Stimulated activated CD4-positive, alpha-beta T cell treated with anti-CD3 and anti-CD28 coated beads, TNF-alpha, amount 100 ng/mL, for 24 hours (primary cell): Measurements from ENCODE around the gene TAF3.
"Not testable (repeated sequence)": the region's sequence is repeated elsewhere in the genome, so short reads cannot be mapped to it uniquely, and the experiment has no call there.

ENCODE experiments used
- DNase-seq, 3 experiments: peaks; one replicate each; pipeline ENCODE4 v3.0.0-alpha.2; 2020; ENCODE audit warnings: low read depth in 3 of 3

The TAF3 gene

DNA sequence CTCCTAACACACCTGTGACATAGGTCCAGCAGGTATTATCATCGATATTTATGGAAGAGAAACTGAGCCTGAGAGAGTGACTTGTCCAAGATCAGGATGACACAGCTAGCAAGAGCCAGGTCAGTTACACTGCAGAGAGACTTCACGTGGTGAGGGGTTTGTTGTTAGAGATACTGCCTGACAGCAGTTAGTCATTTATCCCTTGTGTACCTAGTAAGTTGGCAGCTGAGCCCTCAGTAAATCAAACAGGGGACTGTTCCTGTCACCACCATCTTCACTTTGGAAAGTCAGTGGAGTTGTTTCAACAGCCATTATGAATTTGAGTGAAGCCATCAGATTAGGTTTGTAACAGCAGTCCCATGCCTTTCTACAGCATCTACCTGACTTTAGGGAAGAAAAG, 148.7 kb downstream of the TAF3 start:
- DNase-seq = no peak

DNA sequence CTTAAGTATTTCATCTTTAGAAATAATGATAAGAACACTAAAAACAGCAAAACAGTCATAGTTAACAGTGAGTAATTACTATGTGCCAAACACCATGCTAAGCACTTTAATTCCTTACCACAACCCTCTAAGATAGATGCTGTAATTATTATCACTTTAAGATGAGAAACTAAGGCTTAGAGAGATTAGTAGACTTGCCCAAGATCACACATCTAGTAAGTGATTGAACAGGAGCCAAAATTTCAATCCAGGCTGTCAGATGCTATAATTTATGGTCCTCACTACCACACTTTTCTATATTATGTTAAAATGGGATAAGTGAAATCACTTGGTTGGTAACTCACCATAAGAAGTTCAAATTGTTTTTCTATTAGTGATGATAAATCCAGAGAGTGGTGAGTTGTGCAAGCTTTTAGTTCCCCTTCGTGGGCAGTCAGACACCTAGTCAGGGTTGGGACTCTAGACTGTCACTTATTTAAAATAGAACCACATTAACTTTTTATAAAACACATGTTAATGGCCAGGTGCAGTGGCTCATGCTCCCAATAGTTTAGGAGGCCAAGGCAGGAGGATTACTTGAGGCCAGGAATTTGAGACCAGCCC, 150.3 kb downstream of the TAF3 start:
- DNase-seq = no peak

DNA sequence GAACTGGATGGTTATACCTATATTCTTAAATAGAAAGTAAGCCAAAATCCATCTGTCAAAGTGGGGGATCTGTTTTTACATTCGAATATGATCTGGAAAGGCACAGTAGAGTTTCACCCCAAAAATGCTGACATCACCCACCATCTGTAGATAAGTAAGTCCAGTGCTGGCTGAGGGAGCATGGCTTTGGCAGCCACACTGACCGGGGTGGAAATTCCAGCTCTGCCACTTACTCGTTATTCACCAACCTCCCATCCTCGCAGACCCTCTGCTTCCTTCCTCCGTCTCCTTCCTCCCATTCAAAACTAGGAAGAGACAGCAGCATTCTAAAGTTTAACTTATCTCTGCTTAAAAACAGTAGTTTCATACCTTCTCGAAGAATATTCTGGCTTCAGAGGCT, 151.3 kb downstream of the TAF3 start:
- no peak for DNase-seq

DNA sequence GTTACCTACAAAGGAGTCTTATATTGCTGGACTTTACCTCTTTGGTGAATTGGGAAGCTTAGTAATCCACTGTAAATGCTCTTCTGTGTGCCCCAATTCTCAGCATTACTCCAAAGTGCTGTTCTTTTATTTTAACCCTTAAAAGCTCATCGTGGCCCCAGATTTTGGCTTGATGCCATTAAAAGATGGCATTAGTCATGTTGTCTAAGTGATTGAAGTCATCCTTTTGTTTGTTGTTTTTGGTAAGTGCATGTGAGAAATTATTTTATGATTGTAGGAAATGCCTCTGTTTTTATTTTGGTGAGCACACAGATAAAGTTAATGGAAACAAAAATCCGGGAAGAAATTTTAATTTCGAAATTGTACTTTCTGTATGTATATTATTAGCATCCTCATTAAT, 153.6 kb downstream of the TAF3 start:
- DNase-seq = no peak

DNA sequence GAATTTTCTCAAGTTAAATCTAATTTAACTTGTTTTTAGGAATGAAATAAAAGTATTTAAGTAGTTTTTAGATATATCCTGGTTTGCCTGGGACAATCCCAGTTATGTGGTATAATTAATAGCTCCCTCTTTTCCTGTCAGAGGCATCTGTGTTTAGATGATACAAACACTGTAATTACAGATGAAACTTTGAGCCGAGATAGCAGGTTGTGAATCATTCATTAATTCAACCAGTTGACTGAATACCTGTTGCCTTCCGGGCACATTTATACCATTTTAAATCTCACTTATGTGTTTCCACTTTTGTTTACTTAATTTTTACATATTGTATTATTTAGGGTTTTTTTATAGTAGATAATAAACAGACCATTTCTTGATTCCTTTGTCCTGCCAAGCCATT, 154.1 kb downstream of the TAF3 start:
- DNase-seq = no peak

DNA sequence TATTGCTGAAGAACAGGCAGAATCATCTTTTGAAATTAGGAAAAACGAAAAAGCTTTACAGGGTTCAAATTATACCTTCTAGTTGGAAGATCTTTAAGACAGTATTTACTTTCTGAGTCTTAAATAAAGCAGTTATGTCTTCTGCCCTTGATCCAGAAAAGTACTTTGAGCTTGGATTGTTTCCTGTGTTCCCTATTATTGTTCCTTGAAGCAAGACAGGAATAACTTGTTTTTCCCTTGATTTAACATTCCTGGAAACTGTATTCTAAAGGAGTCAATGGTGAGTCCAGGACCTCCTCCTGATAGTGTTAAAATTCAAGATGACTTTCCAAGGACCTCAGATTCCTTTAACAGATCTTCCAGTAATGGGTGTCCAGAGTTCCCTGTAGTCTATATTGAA, 161.9 kb downstream of the TAF3 start:
- no peak for DNase-seq

DNA sequence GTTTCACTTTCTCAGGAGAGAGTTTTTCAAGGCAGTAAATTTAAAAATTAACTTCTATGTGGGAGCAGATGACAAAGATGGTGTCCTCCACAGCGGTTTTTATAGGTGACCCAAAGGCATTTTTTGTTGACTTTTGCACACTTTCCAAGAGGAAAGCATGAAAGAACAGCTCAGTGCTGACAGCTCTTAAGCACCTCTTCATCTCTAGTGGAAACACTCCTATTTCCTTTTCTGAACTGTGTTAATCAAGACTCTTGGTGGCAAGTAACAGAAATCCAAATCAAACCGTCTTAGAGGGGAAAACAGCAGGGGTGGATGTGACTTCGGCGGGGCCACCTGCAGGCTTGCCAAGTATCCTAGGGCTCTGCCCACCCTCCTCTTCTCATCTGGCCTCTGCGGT, 164.4 kb downstream of the TAF3 start:
- no peak for DNase-seq

DNA sequence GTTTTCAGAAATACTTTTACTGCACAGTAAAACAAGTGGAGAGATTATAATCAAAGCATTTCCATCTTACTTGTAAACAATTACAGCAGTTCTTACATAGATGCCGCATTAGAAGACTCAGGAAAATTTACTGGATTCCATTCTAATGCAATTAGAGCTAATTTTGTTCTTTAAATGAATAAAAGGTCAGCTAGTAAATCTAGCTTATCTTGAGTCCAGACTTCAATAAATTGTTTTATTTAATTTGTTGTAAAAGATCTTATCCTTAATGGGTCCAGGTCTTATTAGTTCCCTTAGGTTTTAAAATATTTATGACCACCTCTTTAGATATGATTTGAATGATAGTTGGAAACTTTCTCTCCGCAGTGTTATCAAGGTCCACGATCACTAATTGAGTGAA, 166.0 kb downstream of the TAF3 start:
- DNase-seq = no peak

DNA sequence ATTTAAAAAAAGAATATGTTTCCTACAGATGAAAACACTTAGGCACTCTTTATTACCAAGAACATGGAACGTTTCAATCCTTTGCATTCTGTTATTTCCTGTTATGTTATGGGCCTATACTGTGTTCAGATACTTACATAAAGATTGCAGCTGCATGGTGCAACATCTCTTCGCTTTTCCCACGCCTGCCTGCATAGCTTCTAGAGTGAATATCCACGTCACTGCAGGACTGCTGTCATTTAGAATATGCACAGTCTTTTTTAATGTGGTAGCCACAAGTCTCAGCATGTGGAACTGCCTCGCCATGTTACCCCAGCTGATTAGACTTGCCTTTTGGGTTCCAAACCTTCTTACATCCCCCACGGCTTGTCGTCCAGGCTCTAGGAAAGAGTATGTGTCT, 166.6 kb downstream of the TAF3 start:
- DNase-seq = no peak

DNA sequence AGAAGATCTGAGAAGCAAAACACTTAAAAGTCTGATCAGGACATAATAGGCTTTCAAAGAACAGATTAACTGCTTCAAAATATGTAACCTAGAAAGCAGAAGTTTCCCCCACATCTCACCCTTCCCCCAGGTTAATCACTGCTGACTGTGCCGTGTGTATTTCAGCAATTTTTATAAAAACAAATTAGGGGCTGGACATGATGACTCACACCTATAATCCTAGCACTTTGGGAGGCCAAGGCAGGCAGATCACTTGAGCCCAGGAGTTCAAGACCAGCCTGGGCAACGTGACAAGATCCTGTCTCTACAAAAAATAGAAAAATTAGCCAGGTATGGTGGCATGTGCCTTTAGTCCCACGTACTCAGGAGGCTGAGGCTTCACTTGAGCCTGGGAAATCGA, 168.5 kb downstream of the TAF3 start:
- DNase-seq = no peak

DNA sequence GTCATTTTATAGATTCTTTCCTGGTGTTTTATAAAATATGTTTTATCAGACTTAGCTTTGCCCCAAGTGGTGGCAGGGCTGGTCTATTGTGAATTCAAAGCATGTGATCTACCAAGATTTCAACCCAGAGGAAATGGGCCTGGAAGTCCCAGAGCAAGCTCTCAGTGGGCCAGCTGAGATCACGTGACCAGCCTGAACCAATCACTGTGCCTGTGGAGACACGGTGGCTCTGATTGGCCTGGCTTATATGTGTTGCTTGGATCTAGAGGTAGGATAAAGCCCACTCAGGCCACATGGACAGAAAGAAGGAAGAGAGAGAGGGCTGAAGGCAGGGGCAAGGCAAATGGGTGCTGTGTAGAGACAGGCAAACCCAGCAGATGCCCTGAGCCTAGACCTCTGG, 170.7 kb downstream of the TAF3 start:
- no peak for DNase-seq

DNA sequence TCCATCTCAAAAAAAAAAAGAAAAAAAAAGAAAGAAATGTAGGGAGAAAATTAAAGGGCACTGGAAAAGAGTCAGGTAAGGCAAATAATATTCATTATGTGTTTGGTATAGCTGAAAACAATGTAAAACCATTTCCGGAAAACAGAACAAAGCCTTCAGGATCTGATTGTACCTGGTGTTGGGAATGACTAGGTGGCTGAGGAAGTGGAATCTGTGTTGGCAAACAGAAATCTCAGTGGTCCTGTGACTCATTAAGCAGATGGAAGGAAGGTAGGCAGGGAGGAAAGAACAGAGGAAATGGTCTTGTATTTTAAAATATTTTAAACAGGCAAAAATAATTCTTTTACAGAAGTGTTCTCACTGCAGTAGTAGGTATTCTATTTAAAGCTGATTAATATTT, 180.5 kb downstream of the TAF3 start:
- no peak for DNase-seq

DNA sequence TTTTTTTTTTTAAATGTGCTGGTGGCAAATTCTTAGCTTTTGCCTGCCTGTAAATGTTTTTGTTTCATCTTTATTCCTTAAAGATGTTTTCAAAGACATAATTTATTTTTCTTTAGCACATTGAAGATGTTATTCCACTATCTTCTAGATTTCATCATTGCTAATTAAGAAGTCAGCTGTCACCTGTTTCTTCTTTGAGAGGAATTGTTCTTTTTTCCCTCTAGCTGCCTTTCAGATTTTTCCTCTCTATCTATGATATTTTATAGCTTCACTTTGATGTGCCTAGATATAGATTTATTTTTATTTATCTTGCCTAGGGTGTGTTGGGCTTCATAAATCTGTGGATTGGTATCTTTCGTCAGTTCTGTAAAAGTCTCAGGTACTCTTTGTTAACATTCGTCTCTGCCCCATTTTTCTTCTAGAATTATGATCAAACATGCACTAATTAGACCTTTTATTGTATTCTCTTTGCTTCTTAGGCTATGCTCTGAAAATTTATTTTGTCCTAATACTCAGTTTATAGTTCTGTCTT, 186.2 kb downstream of the TAF3 start:
- DNase-seq = no peak

DNA sequence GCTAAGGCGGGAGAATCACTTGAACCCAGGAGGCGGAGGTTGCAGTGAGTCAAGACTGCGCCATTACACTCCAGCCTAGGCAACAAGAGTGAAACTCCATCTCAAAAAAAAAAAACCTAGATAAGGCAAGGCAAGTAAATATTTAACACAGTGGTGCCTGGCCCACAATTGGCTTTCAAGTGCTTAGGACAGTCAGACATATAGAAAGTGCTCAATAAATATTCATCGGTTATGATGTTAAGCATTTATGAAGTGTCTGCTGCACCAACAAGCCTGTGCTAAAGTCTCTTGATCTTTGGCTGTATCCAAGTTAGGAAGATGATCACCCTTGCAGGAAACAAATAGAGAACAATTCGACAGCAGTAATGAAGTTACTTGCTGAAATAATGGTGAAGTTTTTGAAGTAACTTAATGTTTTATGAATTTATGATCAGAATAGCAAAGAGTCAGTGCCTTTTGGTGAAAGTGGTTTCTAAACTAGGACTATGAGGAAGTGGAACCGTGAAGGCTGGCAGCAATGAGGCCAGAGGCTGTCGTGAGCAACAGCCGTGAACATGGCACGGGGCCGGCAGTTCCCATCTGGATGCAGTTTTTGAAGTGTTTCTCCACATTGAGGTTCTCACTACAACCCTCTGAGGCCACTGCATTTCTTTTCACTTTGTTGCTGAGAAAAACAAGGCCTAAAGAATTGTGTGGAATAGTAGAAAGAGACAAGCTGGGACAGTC, 188.1 kb downstream of the TAF3 start:
- no peak for DNase-seq

DNA sequence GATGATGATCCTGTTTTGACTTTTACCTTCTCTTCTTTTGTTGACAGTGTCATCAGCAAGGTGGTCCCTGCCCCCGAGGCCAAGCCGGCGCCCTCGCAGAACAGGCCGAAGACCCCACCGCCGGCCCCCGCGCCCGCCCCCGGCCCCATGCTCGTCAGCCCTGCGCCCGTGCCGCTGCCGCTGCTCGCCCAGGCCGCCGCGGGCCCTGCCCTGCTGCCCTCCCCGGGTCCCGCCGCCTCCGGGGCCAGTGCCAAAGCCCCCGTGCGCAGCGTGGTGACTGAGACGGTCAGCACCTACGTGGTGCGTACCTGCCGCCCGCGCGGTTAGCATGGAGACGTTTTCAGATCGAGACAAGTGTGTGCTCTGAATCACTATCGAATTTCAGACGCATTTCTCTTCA, 190.7 kb downstream of the TAF3 start:
- DNase-seq = no peak

DNA sequence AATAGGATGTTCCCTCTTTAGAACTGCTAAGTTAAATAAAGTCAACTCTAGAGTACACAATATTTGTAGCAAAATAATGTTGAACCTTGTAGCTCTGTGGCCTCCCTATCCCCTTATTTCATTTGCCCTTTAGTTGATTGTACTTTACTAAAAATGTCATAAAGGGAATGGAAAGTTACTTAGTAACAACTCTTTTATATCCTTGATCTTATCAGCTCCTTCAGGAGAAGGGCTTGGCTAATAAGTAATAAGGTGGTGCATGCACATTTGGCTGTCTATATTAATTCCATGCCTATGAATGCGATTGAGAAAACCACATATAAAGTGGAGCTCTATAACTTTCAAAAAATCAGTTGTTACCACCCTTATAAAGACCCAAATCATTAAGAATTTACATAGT, 194.7 kb downstream of the TAF3 start:
- DNase-seq = no peak

DNA sequence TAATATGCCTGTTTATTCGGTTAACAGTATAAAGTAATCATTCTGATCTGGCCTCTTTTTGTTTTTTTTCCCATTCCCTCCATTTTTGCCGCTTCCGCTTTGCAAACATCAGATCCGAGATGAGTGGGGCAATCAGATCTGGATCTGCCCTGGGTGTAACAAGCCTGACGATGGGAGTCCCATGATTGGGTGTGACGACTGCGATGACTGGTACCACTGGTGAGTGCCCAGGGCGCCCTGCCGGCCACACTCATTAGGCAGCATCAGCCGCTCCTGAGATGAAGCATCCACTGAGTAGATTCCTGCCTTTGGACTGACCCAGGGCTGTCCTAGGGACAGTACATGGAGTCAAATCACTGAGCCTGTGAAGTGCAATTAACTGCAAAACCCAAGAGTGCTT, 195.3 kb downstream of the TAF3 start:
- DNase-seq = no peak

DNA sequence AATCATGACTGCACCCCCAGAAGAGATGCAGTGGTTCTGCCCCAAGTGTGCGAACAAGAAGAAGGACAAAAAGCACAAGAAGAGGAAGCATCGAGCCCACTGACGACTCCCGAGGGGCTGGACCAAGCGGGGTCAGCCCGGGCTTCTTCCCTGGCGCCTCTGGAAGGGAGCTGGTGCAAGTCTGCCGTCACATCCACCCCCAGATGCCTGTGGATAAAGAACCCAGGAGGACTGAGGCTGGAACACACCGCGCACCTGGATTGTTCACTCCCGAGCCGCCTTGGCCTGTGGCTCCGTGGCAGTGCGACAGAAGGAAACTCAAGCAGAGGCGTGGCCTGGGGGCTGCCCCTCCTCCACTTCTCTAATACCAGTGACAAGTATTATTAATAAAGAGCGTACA, 196.3 kb downstream of the TAF3 start:
- DNase-seq = no peak

DNA sequence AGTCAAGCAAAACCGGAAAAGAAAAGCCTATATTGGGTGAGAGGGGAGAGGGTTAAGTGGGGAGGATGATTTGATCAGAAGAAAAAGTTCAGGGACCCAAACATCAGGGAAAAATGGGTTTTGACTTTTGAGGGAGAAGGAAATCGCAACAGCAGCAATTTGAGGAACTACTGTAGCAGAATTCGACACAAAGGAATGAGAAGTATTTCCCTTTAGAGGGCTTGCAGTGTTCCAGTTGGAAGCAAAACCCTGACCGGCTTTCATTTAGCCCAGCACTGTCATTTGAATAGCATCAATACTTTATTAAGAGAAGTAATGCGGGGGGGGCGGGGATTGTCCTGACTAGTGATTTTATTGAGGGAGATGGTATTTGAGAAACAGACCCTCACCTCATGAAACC, 199.0 kb downstream of the TAF3 start:
- no peak for DNase-seq

DNA sequence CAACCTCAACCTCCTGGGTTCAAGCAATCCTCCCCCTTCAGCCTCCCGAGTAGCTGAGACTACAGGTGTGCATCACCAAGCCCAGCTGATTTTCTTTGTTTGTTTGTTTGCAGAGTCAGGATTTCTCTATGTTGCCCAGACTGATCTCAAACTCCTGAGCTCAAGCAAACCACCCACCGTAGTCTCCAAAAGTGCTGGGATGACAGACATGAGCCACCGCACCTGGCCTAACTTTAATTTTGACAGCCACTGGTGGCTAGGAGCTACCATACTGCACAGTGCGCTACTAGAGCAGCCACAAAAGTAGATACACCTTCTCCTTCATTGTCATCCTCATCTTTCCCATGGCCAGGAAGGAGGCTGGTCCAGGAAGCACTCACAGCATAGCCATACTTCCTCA, 205.0 kb downstream of the TAF3 start:
- DNase-seq = no peak

DNA sequence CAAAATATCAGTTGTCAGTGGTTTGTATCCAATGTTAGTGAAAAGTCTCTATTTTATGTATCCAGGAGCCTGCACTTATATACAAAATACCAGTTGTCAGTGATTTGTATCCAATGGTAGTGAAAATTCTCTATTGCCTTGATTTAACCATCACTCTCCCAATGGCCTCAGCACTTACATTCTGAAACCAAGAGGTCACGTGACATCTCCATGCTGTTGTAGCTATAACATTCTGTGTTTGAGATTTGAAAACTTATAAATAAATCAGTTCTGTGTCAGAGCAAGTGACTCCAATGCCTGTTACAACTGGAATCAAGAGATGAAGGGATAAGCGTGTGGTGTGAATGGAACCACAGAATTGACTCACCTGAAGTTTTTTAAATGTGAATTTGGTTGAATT, 205.5 kb downstream of the TAF3 start:
- no peak for DNase-seq

DNA sequence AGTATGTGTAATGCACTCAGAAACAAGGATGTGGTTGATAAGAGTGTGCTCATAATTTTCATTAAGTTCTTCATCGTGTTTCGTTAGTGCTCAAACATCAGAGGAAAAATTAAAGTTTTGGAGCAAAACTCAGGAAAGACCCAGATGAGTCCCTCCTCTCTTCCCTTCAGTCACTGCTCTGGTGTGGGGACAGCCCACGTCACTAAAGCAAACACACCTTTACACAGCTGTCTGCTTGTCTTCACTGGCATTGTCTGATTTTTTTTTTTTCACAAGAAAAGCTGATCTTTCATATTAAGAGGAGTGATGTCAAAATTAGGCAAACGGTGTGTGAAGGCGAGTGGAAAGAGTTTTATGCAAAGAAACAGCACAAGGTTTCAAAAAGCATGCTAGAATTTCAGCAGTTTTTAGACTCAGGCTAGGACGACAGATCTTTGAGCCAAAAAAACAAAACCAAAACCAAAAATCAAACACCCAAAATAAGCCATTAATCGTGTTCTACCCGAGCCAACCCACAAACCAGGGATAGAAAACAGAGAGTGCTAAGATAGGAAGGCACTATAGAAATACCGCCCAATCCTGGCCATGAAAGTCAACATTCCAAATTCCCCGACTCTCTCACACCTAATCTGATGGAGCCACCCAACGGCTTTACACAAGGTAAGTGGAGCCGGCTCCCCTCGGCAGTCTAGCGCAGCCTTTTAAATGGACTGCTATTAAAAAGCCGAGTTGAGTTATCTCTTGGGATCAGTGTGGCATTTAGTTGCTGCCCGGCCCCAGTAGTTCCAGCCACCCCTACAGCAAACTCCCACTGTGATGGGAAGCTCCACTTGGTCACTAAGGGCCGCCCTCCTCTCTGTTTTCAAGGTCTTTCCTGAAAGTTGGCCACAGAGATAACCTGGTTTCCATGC, 208.3 kb downstream of the TAF3 start:
- DNase-seq = no peak

DNA sequence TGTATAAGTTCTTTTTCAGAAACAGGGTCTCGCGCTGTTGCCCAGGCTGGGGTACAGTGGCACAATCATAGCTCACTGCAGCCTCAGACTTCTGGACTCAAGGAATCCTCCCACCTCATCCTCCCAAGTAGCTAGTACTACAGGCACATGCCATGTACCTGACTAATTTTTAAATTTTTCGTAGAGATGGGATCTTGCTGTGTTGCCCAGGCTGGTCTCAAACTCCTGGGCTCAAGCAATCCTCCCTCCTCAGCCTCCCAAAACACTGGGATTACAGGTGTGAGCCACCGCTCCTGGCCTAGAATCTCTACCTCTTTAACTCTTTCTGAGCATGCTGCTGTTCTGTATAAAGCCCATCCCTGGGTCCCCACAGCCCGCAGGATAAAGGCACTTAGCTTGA, 212.9 kb downstream of the TAF3 start:
- not testable (repeated sequence) for DNase-seq
